Right lobe of liver (tissue), 4 donors: ENCODE measurements around the gene CLCF1.

Source experiments
- CTCF ChIP-seq, 4 donors: fragments of 200-600 bp in 3 of 4; fragments of 450-650 bp in 1 of 4; IDR thresholded peaks; one replicate each; pipeline versions ENCODE4 v1.5.1 to v1.8.0; 2016 to 2022; ENCODE audit warnings: antibody characterized with exemption in 4 of 4, mild to moderate bottlenecking in 2 of 4
- POLR2A ChIP-seq: fragments of 450-650 bp; IDR thresholded peaks from one replicate; pipeline ENCODE4 v1.6.1; 2017; ENCODE audit warnings: antibody characterized with exemption, mild to moderate bottlenecking
- donor health status: DM: no; HTN: no; CAD: no.
- donor health status: DM: no; HTN: no; CAD: no.
- donor health status: DM: no; HTN: yes; CAD: no.

GRCh38 chr11:67400251-67400941 lies 27.0 kb upstream of the CLCF1 start:
- TF ChIP-seq CTCF (IDR thresholded peaks at IDR 0.05), result no peak
- TF ChIP-seq POLR2A, result no peak
